ENCODE data around the gene SPAG16.

DNA sequence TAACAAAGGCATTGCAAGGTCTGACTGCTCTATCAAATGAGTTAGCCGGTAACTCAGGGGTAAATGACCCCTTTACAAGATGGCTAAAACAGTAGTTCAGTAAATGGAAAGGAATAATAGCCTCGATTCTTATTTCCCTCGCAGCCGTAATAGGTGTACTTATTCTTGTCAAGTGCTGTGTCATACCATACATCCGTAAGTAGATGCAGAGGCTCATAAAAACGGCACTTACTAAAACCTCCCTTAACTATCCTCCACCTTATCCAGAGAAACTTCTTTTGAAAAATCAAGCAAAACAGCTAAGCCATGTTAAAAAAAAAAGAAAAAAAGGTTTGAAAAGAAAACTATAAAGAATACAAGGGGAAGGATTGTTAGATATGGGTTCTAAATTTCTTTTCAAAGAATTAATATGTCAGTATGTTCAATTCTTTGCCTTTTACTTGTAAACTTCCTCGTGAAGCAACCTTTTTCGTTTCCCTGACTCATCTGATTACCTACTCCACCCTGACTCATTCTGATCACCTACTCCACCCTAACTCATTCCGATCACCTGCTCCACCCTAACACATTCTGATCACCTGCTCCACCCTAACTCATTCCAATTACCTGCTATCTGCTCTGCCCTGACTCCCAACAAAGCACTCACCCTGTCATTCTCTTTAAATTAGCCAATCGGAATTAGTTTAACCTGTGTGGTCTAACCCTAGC is 127.5 kb downstream of the SPAG16 start:
- TF ChIP-seq, protein P1, sequence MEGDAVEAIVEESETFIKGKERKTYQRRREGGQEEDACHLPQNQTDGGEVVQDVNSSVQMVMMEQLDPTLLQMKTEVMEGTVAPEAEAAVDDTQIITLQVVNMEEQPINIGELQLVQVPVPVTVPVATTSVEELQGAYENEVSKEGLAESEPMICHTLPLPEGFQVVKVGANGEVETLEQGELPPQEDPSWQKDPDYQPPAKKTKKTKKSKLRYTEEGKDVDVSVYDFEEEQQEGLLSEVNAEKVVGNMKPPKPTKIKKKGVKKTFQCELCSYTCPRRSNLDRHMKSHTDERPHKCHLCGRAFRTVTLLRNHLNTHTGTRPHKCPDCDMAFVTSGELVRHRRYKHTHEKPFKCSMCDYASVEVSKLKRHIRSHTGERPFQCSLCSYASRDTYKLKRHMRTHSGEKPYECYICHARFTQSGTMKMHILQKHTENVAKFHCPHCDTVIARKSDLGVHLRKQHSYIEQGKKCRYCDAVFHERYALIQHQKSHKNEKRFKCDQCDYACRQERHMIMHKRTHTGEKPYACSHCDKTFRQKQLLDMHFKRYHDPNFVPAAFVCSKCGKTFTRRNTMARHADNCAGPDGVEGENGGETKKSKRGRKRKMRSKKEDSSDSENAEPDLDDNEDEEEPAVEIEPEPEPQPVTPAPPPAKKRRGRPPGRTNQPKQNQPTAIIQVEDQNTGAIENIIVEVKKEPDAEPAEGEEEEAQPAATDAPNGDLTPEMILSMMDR (IDR thresholded peaks at IDR 0.05) = no peak
- no peak for TF ChIP-seq POLR2A (IDR thresholded peaks at IDR 0.05)
